Epithelial cell of proximal tubule (primary cell): ENCODE measurements around the gene GNPDA2. TPM values are rescaled to one million over a fixed set of nuclear protein-coding genes. Genes with fewer than 3 reads are reported as not detected.
"Not testable (repeated sequence)": the region's sequence is repeated elsewhere in the genome, so short reads cannot be mapped to it uniquely, and the experiment has no call there.

Source experiments
- DNase-seq: peaks from one replicate; pipeline ENCODE4 v3.0.0-alpha.2; 2011; ENCODE audit warnings: low read depth
- H3K4me3 ChIP-seq: 2 replicates; pipeline ENCODE4 v1.5.1; 2011; ENCODE audit warnings: low read depth, mild to moderate bottlenecking, low read length
- total RNA-seq: library from RNA; depleted of rRNA; stranded (reverse); fragments of >200 nt; gene quantifications from 2 replicates; pipeline ENCODE4 v1.2.3, GENCODE V29; 2015
- TF ChIP-seq, protein P1 (sequence below): conservative IDR thresholded peaks from 2 replicates; pipeline ENCODE4 v1.5.1; 2012; ENCODE audit warnings: low read depth, mild to moderate bottlenecking, low read length

The GNPDA2 gene
- total RNA-seq, 1 donor from 2014 or later: 8.5 TPM

DNA sequence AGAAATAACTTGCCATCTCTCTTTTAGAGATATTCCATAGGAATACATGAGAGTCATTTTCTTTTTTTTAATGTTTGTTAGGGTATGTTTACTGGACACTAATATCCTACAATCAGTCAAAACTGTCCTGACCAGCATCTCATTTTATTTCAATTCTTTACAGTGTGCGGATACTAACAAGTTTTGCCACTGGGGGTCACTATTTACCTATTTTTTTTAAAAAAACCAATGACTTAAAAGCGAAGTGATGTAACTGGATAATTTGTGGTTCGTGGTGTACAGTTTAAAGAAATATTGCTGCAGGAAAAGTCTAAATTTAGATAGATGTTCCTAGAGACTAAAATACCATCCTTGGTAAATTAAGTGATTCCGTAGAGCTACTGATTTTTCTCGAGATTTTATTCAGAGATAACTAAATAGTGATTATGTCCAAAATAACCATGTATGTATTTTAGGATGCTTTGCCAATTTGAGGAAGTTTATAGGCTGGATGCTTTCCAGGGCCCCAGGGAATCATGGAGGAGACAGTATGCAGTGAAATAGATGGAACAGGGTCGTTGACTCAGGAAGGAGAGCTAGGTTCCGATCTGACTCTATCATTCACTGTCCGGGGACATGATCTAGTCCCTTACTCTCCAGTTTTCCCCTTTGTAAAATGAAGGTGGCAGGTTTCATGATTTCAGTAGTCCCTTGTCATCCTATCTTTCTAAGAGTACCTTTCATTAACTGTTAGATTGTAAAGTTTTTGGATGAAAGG is 34.0 kb upstream of the GNPDA2 start:
- DNase-seq: no peak
- TF ChIP-seq, protein P1, sequence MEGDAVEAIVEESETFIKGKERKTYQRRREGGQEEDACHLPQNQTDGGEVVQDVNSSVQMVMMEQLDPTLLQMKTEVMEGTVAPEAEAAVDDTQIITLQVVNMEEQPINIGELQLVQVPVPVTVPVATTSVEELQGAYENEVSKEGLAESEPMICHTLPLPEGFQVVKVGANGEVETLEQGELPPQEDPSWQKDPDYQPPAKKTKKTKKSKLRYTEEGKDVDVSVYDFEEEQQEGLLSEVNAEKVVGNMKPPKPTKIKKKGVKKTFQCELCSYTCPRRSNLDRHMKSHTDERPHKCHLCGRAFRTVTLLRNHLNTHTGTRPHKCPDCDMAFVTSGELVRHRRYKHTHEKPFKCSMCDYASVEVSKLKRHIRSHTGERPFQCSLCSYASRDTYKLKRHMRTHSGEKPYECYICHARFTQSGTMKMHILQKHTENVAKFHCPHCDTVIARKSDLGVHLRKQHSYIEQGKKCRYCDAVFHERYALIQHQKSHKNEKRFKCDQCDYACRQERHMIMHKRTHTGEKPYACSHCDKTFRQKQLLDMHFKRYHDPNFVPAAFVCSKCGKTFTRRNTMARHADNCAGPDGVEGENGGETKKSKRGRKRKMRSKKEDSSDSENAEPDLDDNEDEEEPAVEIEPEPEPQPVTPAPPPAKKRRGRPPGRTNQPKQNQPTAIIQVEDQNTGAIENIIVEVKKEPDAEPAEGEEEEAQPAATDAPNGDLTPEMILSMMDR: peak; percentile 60
- no peak overlapping the region for H3K4me3 ChIP-seq

DNA sequence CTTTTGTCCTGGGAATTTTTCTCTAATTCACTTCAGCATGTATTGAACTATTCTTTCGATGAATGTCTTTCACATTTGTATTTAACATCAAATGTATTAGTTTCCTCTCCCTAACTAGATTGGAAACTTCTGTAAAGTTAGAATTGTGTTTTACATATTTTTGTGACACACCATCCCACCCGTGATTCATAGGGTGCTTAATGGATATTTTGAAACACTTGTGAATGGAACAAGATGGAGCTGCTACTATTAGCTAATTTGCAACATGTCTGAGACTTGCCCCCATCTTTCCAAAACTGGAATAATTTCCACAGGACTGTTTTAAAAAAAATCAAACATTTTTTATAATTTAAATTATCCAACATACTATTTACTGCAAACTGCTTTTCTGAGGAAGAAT is 30.2 kb upstream of the GNPDA2 start:
- TF ChIP-seq, protein P1: no peak
- no peak for DNase-seq
- no peak overlapping the region for H3K4me3 ChIP-seq

DNA sequence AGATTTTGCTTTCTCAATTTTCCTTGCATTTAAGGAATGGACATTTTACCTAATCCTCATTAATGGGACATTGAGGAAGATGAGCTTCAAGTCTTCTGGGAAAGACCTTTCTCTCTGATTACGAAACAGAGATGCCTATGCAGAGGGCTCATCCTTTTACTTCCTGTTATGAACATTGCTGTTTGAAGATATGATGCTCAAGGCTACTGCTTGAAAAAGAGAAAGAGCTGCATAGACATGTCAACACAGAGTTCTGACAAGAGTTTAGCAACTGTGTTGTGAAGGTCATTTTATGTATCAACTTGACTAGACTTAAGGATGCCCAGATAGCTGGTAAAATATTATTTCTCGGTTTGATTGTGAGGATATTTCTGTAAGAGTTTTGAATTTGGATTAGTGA is 13.8 kb upstream of the GNPDA2 start:
- TF ChIP-seq, protein P1: no peak
- H3K4me3 ChIP-seq: no peak overlapping the region
- no peak for DNase-seq

DNA sequence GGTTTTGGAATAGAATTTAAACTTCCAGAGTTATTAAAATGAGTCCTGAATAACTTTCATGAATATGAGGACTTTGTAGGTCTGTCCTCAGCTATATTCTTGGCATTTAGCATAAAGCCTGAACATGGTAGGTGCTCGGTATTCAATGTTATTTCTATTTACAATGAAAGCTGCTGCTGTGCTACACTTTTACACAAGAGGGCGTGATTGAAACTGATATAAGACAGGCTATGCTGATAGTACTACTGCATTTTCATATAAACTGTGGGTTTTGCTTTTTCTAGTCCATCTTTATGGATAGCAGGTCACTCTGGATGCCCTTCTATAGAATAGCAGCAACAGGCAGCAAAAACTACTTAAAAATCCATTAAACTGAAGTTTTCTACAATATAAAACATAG is 12.3 kb upstream of the GNPDA2 start:
- TF ChIP-seq, protein P1: peak; percentile 50
- no peak overlapping the region for H3K4me3 ChIP-seq
- DNase-seq: no peak

DNA sequence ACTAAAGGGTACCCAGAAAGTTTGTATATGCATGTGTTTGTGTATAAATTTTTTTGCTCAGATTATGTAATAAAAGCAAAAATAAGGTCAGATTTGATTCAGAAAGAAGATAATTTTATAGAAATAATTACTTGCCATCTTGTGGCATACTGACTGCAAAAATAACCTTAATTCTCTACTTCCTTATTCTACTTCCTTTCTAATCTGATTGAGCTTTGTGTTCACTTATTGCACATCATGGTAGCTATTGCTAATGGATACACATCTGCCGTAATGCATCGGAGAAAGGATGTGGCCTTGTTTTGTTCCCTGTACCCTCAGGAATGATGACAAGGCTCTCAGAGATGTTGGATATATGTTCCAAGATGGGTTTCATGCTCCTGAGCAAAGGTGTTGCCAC is 10.5 kb upstream of the GNPDA2 start:
- no peak for DNase-seq
- no peak overlapping the region for H3K4me3 ChIP-seq
- TF ChIP-seq, protein P1: no peak

DNA sequence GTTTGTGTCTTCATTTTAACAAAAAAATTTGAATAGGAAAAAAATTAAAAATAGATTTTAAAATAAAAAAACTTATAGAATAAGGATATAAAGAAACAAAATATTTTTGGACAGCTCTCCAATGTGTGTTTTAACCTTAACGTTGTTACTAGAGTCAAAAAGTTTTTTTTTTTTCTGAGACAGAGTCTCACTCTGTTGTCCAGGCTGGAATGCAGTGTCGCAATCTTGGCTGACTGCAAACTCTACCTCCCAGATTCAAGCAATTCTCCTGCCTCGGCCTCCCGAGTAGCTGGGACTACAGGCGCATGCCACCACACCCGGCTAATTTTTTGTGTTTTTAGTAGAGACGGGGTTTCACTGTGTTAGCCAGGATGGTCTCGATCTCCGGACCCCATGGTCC is 2.3 kb upstream of the GNPDA2 start:
- not testable (repeated sequence) for H3K4me3 ChIP-seq, DNase-seq

DNA sequence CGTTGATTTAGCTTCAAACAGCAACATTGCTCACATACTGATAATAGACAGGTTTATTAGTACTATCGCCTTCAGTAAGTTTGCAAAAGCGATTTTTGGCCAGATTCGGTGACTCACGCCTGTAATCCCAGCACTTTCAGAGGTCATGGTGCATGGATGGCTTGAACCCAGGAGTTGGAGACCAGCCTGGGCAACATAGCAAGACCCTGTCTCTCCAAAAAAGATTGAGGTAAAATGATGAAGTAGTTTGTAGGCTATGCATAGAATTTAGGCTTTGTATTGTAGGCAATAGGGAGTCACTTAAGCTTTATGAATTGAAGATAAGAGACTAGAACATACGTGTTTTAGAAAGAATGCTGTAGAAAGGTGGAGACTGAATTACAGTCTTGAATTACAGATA is 1.1 kb upstream of the GNPDA2 start:
- TF ChIP-seq, protein P1: no peak

More for the DNA sequence above, 1.1 kb upstream of the GNPDA2 start:
- H3K4me3 ChIP-seq: no peak overlapping the region
- no peak for DNase-seq
